PFSK-1 (cell line): ENCODE measurements around the gene SF3B5.

ENCODE experiments used
- FOXP2 ChIP-seq: optimal IDR thresholded peaks from 2 replicates; pipeline ENCODE3; 2011; ENCODE audit warnings: borderline replicate concordance, control low read depth, inconsistent platforms; ENCODE audit not compliant: insufficient read depth; ENCODE audit errors: extremely low read length, extremely low read depth
- POLR2AphosphoS5 ChIP-seq: IDR thresholded peaks from 2 replicates; pipeline ENCODE4 v1.6.1; 2012; ENCODE audit warnings: low read depth, mild to moderate bottlenecking, control low read depth, low read length, moderate library complexity
- REST ChIP-seq, 2 experiments: IDR thresholded peaks; 2 replicates each; pipeline versions ENCODE4 v1.6.1 to v1.8.0; 2011 to 2012; ENCODE audit warnings: low read depth in 2 of 2, low read length in 2 of 2, control low read depth in 1 of 2, inconsistent platforms in 1 of 2, mild to moderate bottlenecking in 1 of 2, moderate library complexity in 1 of 2; ENCODE audit not compliant: insufficient read depth in 1 of 2
- SIN3A ChIP-seq: IDR thresholded peaks from 2 replicates; pipeline ENCODE4 v1.6.1; 2012; ENCODE audit warnings: mild to moderate bottlenecking, low read length, moderate library complexity, borderline replicate concordance; ENCODE audit not compliant: insufficient read depth
- TAF1 ChIP-seq: IDR thresholded peaks from 2 replicates; pipeline ENCODE4 v1.6.1; 2012; ENCODE audit warnings: low read length, control low read depth, borderline replicate concordance; ENCODE audit not compliant: insufficient read depth

GRCh38 chr6:144122861-144123260 is 27.5 kb upstream of the SF3B5 start:
- no peak for TF ChIP-seq POLR2AphosphoS5
- no peak for TF ChIP-seq SIN3A
- TF ChIP-seq TAF1 = no peak
- TF ChIP-seq REST (IDR thresholded peaks at IDR 0.05; ENCODE audit: insufficient read depth in 1 of 2, low read depth in 2 of 2, low read length in 2 of 2) = no peak
- TF ChIP-seq FOXP2 = no peak
